HL-60 (cell line): ENCODE data around the gene KRT10.

Source experiments
- DNase-seq, 2 experiments: peaks; one replicate each; pipeline ENCODE4 v3.0.0-alpha.2; 2010 to 2020; ENCODE audit warnings: low read depth in 1 of 2, low spot score in 1 of 2
- H3K27ac ChIP-seq: fragments of 250-450 bp; sonication (Bioruptor Pico); replicated peaks from 2 replicates; pipeline ENCODE4 v1.5.1; 2020; ENCODE audit warnings: mild to moderate bottlenecking, moderate library complexity
- H3K27me3 ChIP-seq: fragments of 250-450 bp; sonication (Bioruptor Pico); 2 replicates; pipeline ENCODE4 v1.5.1; 2021; ENCODE audit warnings: mild to moderate bottlenecking, moderate library complexity; ENCODE audit not compliant: insufficient read depth, poor library complexity, severe bottlenecking
- H3K4me3 ChIP-seq: replicated peaks from 2 replicates; pipeline ENCODE4 v1.5.1; 2011; ENCODE audit warnings: mild to moderate bottlenecking, control low read depth, low read length; ENCODE audit not compliant: insufficient read depth
- CTCF ChIP-seq: IDR thresholded peaks from one replicate; pipeline ENCODE4 v1.5.1; 2011; ENCODE audit warnings: low read length, control low read depth, inconsistent platforms; ENCODE audit not compliant: insufficient read depth
- GABPA ChIP-seq: IDR thresholded peaks from 2 replicates; pipeline ENCODE4 v1.6.1; 2012; ENCODE audit warnings: low read depth
- POLR2AphosphoS5 ChIP-seq: IDR thresholded peaks from 2 replicates; pipeline ENCODE4 v1.6.1; 2012; ENCODE audit warnings: low read depth
- SPI1 ChIP-seq: IDR thresholded peaks from 2 replicates; pipeline ENCODE4 v1.6.1; 2012; ENCODE audit warnings: low read depth, mild to moderate bottlenecking, borderline replicate concordance
- TF ChIP-seq, protein P1 (sequence below): IDR thresholded peaks from 2 replicates; pipeline ENCODE4 v1.6.1; 2012; ENCODE audit warnings: low read depth; ENCODE audit not compliant: insufficient replicate concordance

Gene KRT10

DNA sequence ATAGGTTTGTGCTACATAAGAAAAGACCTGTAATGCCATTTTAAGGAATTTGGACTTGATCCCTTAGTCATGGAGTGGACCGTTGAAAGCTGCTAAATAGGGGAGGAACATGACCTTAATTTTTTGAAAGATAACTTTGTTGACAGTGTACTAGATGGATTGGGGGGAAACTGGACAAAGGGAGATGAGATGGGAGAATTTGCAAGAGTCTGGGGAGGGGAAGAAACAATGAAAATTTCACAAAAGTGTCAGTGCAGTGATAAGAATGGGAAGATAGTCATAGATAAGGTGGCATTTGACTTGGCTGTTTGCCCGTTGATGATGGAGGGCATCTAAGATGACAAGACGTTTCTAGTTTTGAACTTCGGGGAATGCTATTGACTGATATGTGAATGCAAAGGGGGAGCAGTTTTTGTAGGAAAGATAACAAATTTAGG is 22.3 kb upstream of the KRT10 start:
- H3K27ac ChIP-seq, result no peak overlapping the region
- TF ChIP-seq GABPA, result no peak
- no peak for TF ChIP-seq CTCF
- no peak for TF ChIP-seq SPI1
- no peak for TF ChIP-seq POLR2AphosphoS5
- TF ChIP-seq, protein P1, sequence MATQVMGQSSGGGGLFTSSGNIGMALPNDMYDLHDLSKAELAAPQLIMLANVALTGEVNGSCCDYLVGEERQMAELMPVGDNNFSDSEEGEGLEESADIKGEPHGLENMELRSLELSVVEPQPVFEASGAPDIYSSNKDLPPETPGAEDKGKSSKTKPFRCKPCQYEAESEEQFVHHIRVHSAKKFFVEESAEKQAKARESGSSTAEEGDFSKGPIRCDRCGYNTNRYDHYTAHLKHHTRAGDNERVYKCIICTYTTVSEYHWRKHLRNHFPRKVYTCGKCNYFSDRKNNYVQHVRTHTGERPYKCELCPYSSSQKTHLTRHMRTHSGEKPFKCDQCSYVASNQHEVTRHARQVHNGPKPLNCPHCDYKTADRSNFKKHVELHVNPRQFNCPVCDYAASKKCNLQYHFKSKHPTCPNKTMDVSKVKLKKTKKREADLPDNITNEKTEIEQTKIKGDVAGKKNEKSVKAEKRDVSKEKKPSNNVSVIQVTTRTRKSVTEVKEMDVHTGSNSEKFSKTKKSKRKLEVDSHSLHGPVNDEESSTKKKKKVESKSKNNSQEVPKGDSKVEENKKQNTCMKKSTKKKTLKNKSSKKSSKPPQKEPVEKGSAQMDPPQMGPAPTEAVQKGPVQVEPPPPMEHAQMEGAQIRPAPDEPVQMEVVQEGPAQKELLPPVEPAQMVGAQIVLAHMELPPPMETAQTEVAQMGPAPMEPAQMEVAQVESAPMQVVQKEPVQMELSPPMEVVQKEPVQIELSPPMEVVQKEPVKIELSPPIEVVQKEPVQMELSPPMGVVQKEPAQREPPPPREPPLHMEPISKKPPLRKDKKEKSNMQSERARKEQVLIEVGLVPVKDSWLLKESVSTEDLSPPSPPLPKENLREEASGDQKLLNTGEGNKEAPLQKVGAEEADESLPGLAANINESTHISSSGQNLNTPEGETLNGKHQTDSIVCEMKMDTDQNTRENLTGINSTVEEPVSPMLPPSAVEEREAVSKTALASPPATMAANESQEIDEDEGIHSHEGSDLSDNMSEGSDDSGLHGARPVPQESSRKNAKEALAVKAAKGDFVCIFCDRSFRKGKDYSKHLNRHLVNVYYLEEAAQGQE, result no peak
- no peak overlapping the region for H3K4me3 ChIP-seq
- peaks cover 6% of the 10 kb centered on the region for H3K27me3 ChIP-seq
- no peak for DNase-seq

DNA sequence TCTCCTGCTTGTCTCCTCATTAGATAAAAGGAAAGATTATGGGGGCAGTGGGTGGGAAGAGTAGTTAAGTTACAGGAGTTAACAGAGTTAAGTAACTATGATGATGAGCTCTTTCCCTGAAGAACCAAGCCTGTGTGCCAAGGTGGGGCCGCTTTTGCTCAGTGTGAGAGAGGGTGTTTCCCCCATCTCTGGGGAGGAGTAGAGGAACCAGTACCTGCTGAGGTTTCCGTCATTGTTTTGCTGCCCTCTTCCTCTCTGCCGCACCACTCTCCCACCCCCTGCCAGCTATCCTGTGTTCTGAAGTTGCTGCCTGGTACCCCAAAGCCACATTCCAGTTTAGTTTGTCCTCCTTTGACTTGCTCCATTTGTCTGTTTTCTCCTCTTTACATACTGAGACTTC is 20.8 kb upstream of the KRT10 start:
- DNase-seq, result no peak
- Histone ChIP-seq H3K27me3 (no peaks in the 10 kb centered on the region), H3K27ac (no peak overlapping the region), H3K4me3 (no peak overlapping the region)
- no peak for TF ChIP-seq GABPA
- no peak for TF ChIP-seq POLR2AphosphoS5
- TF ChIP-seq, protein P1, result no peak
- TF ChIP-seq SPI1, result no peak
- no peak for TF ChIP-seq CTCF

- Histone ChIP-seq H3K4me3 (no peak overlapping the region), H3K27ac (no peak overlapping the region), H3K27me3 (no peaks in the 10 kb centered on the region)
- no peak for TF ChIP-seq POLR2AphosphoS5
- TF ChIP-seq GABPA, result no peak
- TF ChIP-seq, protein P1, result no peak
- no peak for TF ChIP-seq SPI1
- TF ChIP-seq CTCF, result no peak
- DNase-seq, result no peak
These were observed 18.8 kb upstream of the KRT10 start for GRCh38 chr17:40841246-40841645.
